GM12873 (cell line): ENCODE measurements around the gene LYZL4.

Experiments
- TF ChIP-seq, protein P1 (sequence below): IDR thresholded peaks from 2 replicates; pipeline ENCODE4 v1.5.1; 2012; ENCODE audit warnings: low read depth, mild to moderate bottlenecking, moderate library complexity, low read length, control low read depth; ENCODE audit not compliant: insufficient read depth; ENCODE audit errors: missing control alignments

Gene LYZL4

DNA sequence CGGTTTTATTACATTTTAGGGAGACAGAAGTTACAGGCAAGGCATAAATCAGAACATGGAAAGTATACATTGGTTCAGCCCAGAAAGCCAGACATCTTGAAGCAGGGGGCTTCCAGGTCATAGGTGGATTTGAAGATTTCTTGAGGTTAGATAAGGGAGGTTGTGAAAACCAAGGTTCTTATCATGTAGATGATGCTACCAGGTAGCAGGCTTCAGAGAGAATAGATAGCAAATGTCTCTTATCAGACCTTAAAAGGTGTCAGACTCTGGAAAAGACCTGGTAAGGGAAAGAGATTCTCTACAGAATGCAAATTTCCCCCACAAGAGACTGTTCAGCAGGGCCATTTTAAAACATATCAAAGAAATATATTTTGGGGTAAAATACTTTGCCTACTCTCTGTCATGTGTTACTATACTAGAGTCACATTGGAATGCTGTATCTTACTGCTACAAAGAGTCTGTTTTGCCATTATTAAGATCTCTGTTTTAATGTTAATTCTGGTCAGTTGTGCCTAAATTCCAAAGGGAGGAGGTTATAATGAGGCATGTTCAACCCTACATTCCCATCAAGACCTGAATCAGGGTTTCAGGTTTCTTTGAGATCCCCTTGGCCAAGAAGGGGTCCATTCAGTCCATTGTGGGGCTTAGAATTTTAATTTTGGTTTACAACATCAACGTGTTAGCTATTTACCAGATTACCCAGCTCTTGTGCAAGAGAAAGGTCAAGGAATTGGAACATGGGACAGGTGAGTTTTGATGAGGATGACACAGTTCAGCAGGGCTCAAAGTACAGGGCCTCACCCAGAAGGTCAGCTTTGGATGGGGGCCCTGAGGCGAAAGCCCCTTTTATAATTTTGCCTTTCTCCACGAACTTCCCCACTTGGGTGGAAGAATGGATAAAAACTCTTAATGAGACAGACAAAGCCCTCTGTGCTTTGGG is 36.0 kb upstream of the LYZL4 start:
- TF ChIP-seq, protein P1, sequence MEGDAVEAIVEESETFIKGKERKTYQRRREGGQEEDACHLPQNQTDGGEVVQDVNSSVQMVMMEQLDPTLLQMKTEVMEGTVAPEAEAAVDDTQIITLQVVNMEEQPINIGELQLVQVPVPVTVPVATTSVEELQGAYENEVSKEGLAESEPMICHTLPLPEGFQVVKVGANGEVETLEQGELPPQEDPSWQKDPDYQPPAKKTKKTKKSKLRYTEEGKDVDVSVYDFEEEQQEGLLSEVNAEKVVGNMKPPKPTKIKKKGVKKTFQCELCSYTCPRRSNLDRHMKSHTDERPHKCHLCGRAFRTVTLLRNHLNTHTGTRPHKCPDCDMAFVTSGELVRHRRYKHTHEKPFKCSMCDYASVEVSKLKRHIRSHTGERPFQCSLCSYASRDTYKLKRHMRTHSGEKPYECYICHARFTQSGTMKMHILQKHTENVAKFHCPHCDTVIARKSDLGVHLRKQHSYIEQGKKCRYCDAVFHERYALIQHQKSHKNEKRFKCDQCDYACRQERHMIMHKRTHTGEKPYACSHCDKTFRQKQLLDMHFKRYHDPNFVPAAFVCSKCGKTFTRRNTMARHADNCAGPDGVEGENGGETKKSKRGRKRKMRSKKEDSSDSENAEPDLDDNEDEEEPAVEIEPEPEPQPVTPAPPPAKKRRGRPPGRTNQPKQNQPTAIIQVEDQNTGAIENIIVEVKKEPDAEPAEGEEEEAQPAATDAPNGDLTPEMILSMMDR, result no peak

DNA sequence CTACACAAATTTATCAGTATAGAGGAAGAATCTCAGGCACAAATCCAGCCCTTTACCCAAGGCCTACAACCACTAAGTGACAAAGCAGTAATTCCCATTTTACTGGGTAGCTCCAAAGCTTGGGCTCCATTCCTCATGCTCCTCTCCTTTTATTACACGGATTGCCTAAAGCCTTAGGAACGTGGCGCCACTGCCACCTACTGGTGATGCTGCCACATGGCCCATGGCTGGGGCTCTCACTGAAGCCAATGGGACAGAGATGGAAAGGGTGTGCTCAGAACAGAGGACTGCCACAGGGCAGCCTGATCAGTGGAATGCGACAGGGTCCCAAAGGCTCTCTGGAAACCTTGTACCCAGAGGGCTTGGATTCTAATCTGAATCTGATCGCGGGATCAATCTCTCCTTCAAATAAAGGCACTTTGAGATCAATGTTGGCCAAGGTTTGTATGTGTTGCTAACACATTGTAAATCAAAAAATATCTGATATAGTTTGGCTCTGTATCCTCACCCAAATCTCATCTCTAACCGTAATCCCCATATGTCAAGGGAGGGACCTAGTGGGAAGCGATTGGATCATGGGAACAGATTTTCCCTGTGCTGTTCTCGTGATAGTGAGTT is 33.5 kb upstream of the LYZL4 start:
- TF ChIP-seq, protein P1, result peak; percentile 99

DNA sequence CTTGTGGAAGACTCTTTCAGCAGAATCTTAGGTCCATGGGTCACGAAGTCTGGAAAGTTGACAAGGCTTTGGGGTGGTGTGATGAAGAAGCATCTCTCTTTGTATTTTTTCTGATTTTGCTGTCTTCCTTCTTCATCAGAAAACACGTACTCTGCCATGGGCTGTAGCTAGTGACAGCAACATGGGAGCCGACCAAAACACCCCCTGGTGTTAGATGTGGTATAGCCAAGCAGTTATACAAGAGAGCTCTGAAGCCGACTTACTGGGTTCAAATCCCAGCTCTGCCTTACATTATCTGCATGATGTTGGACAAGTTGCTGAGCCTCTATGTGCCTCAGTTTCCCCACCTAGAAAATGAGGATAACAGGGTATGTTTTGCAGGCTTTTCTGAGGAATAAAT is 32.9 kb upstream of the LYZL4 start:
- TF ChIP-seq, protein P1, result no peak

DNA sequence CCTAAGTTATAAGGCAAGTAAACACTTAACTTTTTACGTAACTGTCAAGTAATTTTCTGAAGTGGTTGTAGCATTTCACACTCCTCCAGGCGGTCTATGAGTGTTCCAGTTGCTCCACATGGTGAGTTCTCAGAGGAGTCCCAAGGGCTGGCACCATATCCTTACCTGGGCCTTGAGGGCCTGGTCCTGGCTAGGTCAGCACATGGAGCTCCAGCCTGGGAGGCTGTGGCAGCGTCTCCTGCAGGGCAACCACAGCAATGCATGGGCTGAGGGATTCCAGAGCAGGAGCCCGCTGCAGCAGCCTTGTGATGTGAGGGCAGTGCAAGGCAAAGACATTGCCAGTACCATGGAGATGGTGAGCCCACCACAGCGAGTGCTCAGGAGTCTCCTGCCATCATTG is 32.2 kb upstream of the LYZL4 start:
- TF ChIP-seq, protein P1, result peak; percentile 43

DNA sequence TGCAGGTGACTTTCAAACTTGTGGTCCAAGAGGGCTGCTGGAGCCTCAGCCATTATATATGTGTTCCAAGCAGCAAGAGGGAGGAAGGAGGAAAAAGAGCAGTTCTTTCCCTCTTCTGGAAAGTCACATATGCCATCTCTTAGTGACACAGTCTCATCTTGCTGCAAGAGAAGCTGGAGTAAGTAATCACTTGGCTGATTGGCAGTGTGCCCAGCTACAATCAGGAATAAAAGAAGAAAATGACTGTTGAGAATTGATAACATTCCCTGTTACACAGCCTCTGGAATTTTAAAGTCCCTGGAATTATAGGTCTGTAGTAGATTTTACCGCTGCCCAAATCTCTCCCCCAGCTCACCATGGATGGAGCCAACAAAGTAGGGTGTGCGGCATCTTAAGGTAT is 31.4 kb upstream of the LYZL4 start:
- TF ChIP-seq, protein P1, result no peak

DNA sequence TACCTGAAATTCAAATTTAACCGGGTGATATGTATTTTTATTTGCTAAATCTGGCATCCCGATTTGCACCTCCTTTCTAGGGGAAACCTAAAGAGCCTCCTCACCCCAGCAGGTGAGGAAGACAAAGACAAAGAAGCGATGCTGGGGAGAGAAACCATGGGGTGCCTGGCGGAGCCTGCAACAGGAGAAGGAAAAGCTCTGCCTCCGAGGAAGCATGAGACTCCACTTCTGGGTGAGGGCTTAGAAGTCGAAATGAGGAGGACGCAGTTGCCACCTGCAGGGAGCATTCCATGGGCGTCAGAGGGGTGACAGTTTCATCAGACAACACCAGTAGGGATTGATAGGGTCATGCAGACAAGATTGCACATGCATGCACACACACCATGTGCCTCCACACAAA is 30.5 kb upstream of the LYZL4 start:
- TF ChIP-seq, protein P1, result no peak
